GM12891 (cell line): ENCODE data around the gene DSTYK.

Source experiments
- DNase-seq: peaks from one replicate; pipeline ENCODE4 v3.0.0; 2011; ENCODE audit warnings: low spot score; ENCODE audit not compliant: insufficient read length
- FAIRE-seq: peaks from 2 replicates; lab custom pipeline; 2011; peaks lifted over from hg19 to GRCh38; lab: Jason Lieb, UNC
- PAX5 ChIP-seq: IDR thresholded peaks from 2 replicates; pipeline ENCODE4 v1.6.1; 2011; ENCODE audit warnings: low read length, moderate library complexity, mild to moderate bottlenecking; ENCODE audit not compliant: insufficient read depth, severe bottlenecking
- POLR2A ChIP-seq: IDR thresholded peaks from 2 replicates; pipeline ENCODE4 v1.6.1; 2011; ENCODE audit warnings: low read depth, low read length, control low read depth
- POLR2AphosphoS5 ChIP-seq: IDR thresholded peaks from 2 replicates; pipeline ENCODE4 v1.6.1; 2011; ENCODE audit warnings: low read depth, low read length, control low read depth
- POU2F2 ChIP-seq: IDR thresholded peaks from 2 replicates; pipeline ENCODE4 v1.6.1; 2011; ENCODE audit warnings: low read depth, mild to moderate bottlenecking, control low read depth, low read length, moderate library complexity
- SPI1 ChIP-seq: IDR thresholded peaks from 2 replicates; pipeline ENCODE4 v1.6.1; 2011; ENCODE audit warnings: low read depth, low read length, control low read depth
- TAF1 ChIP-seq: IDR thresholded peaks from 2 replicates; pipeline ENCODE4 v1.6.1; 2011; ENCODE audit warnings: low read depth, low read length, control low read depth

The DSTYK gene

GRCh38 chr1:205141236-205142101 is 70.0 kb downstream of the DSTYK start:
- FAIRE-seq = peak; percentile 88
- TF ChIP-seq SPI1 (no peak), POLR2A (no peak), TAF1 (no peak), POU2F2 (no peak), PAX5 (no peak), POLR2AphosphoS5 (no peak)
- DNase-seq = peak; percentile 31

GRCh38 chr1:205140113-205140512 is 71.4 kb downstream of the DSTYK start:
- no peak for DNase-seq
- FAIRE-seq = no peak
- no peak for TF ChIP-seq POLR2AphosphoS5
- TF ChIP-seq POU2F2 = no peak
- no peak for TF ChIP-seq PAX5
- TF ChIP-seq SPI1 = no peak
- no peak for TF ChIP-seq POLR2A
- no peak for TF ChIP-seq TAF1

GRCh38 chr1:205137901-205138300 is 73.6 kb downstream of the DSTYK start:
- FAIRE-seq (no peak), DNase-seq (no peak)
- TF ChIP-seq PAX5 = no peak
- no peak for TF ChIP-seq POLR2A
- no peak for TF ChIP-seq POU2F2
- no peak for TF ChIP-seq POLR2AphosphoS5
- TF ChIP-seq SPI1 = no peak
- TF ChIP-seq TAF1 = no peak

- FAIRE-seq (no peak), DNase-seq (no peak)
- TF ChIP-seq PAX5 (no peak), TAF1 (no peak), POLR2AphosphoS5 (no peak), SPI1 (no peak), POU2F2 (no peak), POLR2A (no peak)
Measured at GRCh38 chr1:205133287-205133686, 78.2 kb downstream of the DSTYK start.

- FAIRE-seq (no peak), DNase-seq (no peak)
- no peak for TF ChIP-seq POU2F2
- no peak for TF ChIP-seq POLR2A
Measured at GRCh38 chr1:205129447-205130029, 82.0 kb downstream of the DSTYK start.

GRCh38 chr1:205128050-205128449 is 83.5 kb downstream of the DSTYK start:
- no peak for DNase-seq
- no peak for FAIRE-seq
- no peak for TF ChIP-seq POU2F2
- TF ChIP-seq SPI1 = no peak
- no peak for TF ChIP-seq TAF1
- no peak for TF ChIP-seq POLR2AphosphoS5
- no peak for TF ChIP-seq PAX5
- no peak for TF ChIP-seq POLR2A

GRCh38 chr1:205127646-205128045 is 83.9 kb downstream of the DSTYK start:
- TF ChIP-seq TAF1 (no peak), POLR2A (no peak), POLR2AphosphoS5 (no peak), PAX5 (no peak), POU2F2 (no peak), SPI1 (no peak)
- DNase-seq (no peak), FAIRE-seq (no peak)

GRCh38 chr1:205124726-205125125 is 86.8 kb downstream of the DSTYK start:
- TF ChIP-seq POU2F2 (no peak), SPI1 (peak; percentile 96), POLR2AphosphoS5 (no peak), TAF1 (no peak), PAX5 (no peak), POLR2A (no peak)
- DNase-seq (no peak), FAIRE-seq (no peak)

GRCh38 chr1:205122489-205122882 is 89.0 kb downstream of the DSTYK start:
- DNase-seq = no peak
- TF ChIP-seq PAX5 (no peak), TAF1 (no peak), SPI1 (no peak), POLR2A (no peak), POLR2AphosphoS5 (no peak), POU2F2 (no peak)
- no peak for FAIRE-seq
